SK-N-SH treated with all-trans-retinoic acid at 6 μM for 48 hours (cell line): ENCODE results near the gene MPP2.
"Not testable (repeated sequence)": the region's sequence is repeated elsewhere in the genome, so short reads cannot be mapped to it uniquely, and the experiment has no call there.

Experiments
- ATAC-seq: fragments of 200-7000 bp; cut with Tn5 transposase; 3 replicates; pipeline ENCODE4 v1.9.1; 2020; ENCODE audit warnings: mild to moderate bottlenecking, moderate library complexity
- ARNTL ChIP-seq: fragments of 450-650 bp; formaldehyde crosslinking; IDR thresholded peaks from 2 replicates; pipeline ENCODE4 v1.5.0; 2020; ENCODE audit warnings: low read depth, mild to moderate bottlenecking, moderate library complexity, borderline replicate concordance
- BACH2 ChIP-seq: fragments of 250-450 bp; sonication (Bioruptor Pico); IDR thresholded peaks from 2 replicates; pipeline ENCODE4 v1.9.0; 2021; ENCODE audit warnings: mild to moderate bottlenecking, borderline replicate concordance
- CREB5 ChIP-seq: fragments of 250-450 bp; sonication (Bioruptor Pico); IDR thresholded peaks from 2 replicates; pipeline ENCODE4 v1.5.1; 2020; ENCODE audit warnings: low read depth, mild to moderate bottlenecking, moderate library complexity
- CSDC2 ChIP-seq: fragments of 250-450 bp; sonication (Bioruptor Pico); IDR thresholded peaks from 2 replicates; pipeline ENCODE4 v1.5.0; 2020; ENCODE audit warnings: mild to moderate bottlenecking, moderate library complexity
- CSRNP3 ChIP-seq: fragments of 250-450 bp; sonication (Bioruptor Pico); IDR thresholded peaks from 2 replicates; pipeline ENCODE4 v1.5.1; 2021; ENCODE audit warnings: mild to moderate bottlenecking, moderate library complexity
- ESRRG ChIP-seq: fragments of 250-450 bp; sonication (Bioruptor Pico); IDR thresholded peaks from 2 replicates; pipeline ENCODE4 v1.6.1; 2021; ENCODE audit warnings: mild to moderate bottlenecking
- GLIS3 ChIP-seq: fragments of 250-450 bp; sonication (Bioruptor Pico); IDR thresholded peaks from 2 replicates; pipeline ENCODE4 v1.5.0; 2020; ENCODE audit warnings: mild to moderate bottlenecking, moderate library complexity
- ISL1 ChIP-seq: fragments of 250-450 bp; sonication (Bioruptor Pico); IDR thresholded peaks from 2 replicates; pipeline ENCODE4 v2.1.2; 2022; ENCODE audit warnings: mild to moderate bottlenecking, moderate library complexity
- PATZ1 ChIP-seq: fragments of 250-450 bp; sonication (Bioruptor Pico); IDR thresholded peaks from 2 replicates; pipeline ENCODE4 v1.8.0; 2020; ENCODE audit warnings: mild to moderate bottlenecking, moderate library complexity, borderline replicate concordance
- POU6F1 ChIP-seq: fragments of 250-450 bp; sonication (Bioruptor Pico); IDR thresholded peaks from 2 replicates; pipeline ENCODE4 v1.8.0; 2021; ENCODE audit warnings: low read depth, mild to moderate bottlenecking, moderate library complexity, borderline replicate concordance
- PPARA ChIP-seq: fragments of 250-450 bp; sonication (Bioruptor Pico); IDR thresholded peaks from 2 replicates; pipeline ENCODE4 v1.5.0; 2020; ENCODE audit warnings: mild to moderate bottlenecking, borderline replicate concordance
- RARB ChIP-seq: fragments of 250-450 bp; sonication (Bioruptor Pico); IDR thresholded peaks from 2 replicates; pipeline ENCODE4 v1.8.0; 2021; ENCODE audit warnings: mild to moderate bottlenecking, moderate library complexity
- SNAI2 ChIP-seq: fragments of 250-450 bp; sonication (Bioruptor Pico); IDR thresholded peaks from 2 replicates; pipeline ENCODE4 v1.5.0; 2020; ENCODE audit warnings: mild to moderate bottlenecking, moderate library complexity
- TCF4 ChIP-seq: fragments of 250-450 bp; sonication (Bioruptor Pico); IDR thresholded peaks from 2 replicates; pipeline ENCODE4 v1.8.0; 2021; ENCODE audit warnings: mild to moderate bottlenecking, moderate library complexity, borderline replicate concordance
- TSHZ2 ChIP-seq: fragments of 250-450 bp; sonication (Bioruptor Pico); IDR thresholded peaks from 2 replicates; pipeline ENCODE4 v1.5.0; 2020; ENCODE audit warnings: mild to moderate bottlenecking, moderate library complexity
- ZC3H10 ChIP-seq: fragments of 250-450 bp; sonication (Bioruptor Pico); IDR thresholded peaks from 2 replicates; pipeline ENCODE4 v1.5.1; 2021; ENCODE audit warnings: mild to moderate bottlenecking, moderate library complexity
- ZFP3 ChIP-seq: fragments of 250-450 bp; sonication (Bioruptor Pico); IDR thresholded peaks from 2 replicates; pipeline ENCODE4 v1.5.0; 2020; ENCODE audit warnings: mild to moderate bottlenecking, moderate library complexity
- ZFP30 ChIP-seq: fragments of 450-650 bp; formaldehyde crosslinking; IDR thresholded peaks from 2 replicates; pipeline ENCODE4 v1.5.0; 2022; ENCODE audit warnings: mild to moderate bottlenecking, moderate library complexity
- ZNF565 ChIP-seq: fragments of 450-650 bp; formaldehyde crosslinking; conservative IDR thresholded peaks from 2 replicates; pipeline ENCODE4 v1.5.0; 2020; ENCODE audit warnings: low read depth, mild to moderate bottlenecking, moderate library complexity
- ZNF70 ChIP-seq: fragments of 450-650 bp; formaldehyde crosslinking; IDR thresholded peaks from 2 replicates; pipeline ENCODE4 v1.5.0; 2020; ENCODE audit warnings: mild to moderate bottlenecking, moderate library complexity
- ZNF8 ChIP-seq: fragments of 450-650 bp; formaldehyde crosslinking; IDR thresholded peaks from 2 replicates; pipeline ENCODE4 v1.5.0; 2020; ENCODE audit warnings: mild to moderate bottlenecking, moderate library complexity

Gene MPP2

GRCh38 chr17:43842091-43842974 is 65.0 kb downstream of the MPP2 start:
- not testable (repeated sequence) for ATAC-seq

GRCh38 chr17:43841282-43841681 is 66.1 kb downstream of the MPP2 start:
- no peak for ATAC-seq
- TF ChIP-seq CSRNP3 (no peak), ARNTL (CRISPR knock-in tag) (no peak), SNAI2 (CRISPR knock-in tag) (no peak), ZNF70 (CRISPR knock-in tag) (no peak), BACH2 (CRISPR knock-in tag) (no peak), PATZ1 (CRISPR knock-in tag) (no peak), TCF4 (no peak), ZNF8 (CRISPR knock-in tag) (no peak), ZC3H10 (CRISPR knock-in tag) (no peak), ZFP3 (CRISPR knock-in tag) (no peak), ZFP30 (CRISPR knock-in tag) (no peak), CREB5 (CRISPR knock-in tag) (no peak), GLIS3 (CRISPR knock-in tag) (no peak)

GRCh38 chr17:43840814-43841213 is 66.5 kb downstream of the MPP2 start:
- no peak for TF ChIP-seq ZNF565 (CRISPR knock-in tag)
- no peak for TF ChIP-seq ZNF8 (CRISPR knock-in tag)
- no peak for TF ChIP-seq TSHZ2 (CRISPR knock-in tag)
- TF ChIP-seq GLIS3 (CRISPR knock-in tag), result no peak
- no peak for TF ChIP-seq PPARA (CRISPR knock-in tag)
- TF ChIP-seq ISL1 (CRISPR knock-in tag), result no peak
- no peak for TF ChIP-seq BACH2 (CRISPR knock-in tag)
- TF ChIP-seq CSDC2 (CRISPR knock-in tag), result no peak
- peak; percentile 69 for ATAC-seq

GRCh38 chr17:43839670-43840108 is 67.6 kb downstream of the MPP2 start:
- ATAC-seq, result peak; percentile 35
- TF ChIP-seq CREB5 (CRISPR knock-in tag) (no peak), ESRRG (CRISPR knock-in tag) (no peak), CSDC2 (CRISPR knock-in tag) (no peak), ZC3H10 (CRISPR knock-in tag) (no peak), TCF4 (no peak), BACH2 (CRISPR knock-in tag) (no peak), TSHZ2 (CRISPR knock-in tag) (no peak), PPARA (CRISPR knock-in tag) (no peak), RARB (CRISPR knock-in tag) (no peak), ZNF565 (CRISPR knock-in tag) (no peak), POU6F1 (CRISPR knock-in tag) (no peak), ARNTL (CRISPR knock-in tag) (no peak), ZNF8 (CRISPR knock-in tag) (no peak)
